MM.1S (cell line): ENCODE measurements around the gene C12orf56.

Experiments used
- EZH2 ChIP-seq: fragments of 300-600 bp; sonication (generic); optimal IDR thresholded peaks from 2 replicates; pipeline ENCODE3; 2017; ENCODE audit warnings: low read depth, mild to moderate bottlenecking, antibody characterized with exemption, low read length, mixed read lengths
- EZH2phosphoT487 ChIP-seq: fragments of 300-600 bp; sonication (generic); IDR thresholded peaks from 2 replicates; pipeline ENCODE4 v1.6.1; 2018; ENCODE audit warnings: antibody characterized with exemption, low read length
- TF ChIP-seq, protein P1 (sequence below): fragments of 300-600 bp; sonication (generic); IDR thresholded peaks from 2 replicates; pipeline ENCODE4 v1.5.1; 2016; ENCODE audit warnings: antibody characterized with exemption, low read length, mixed read lengths

DNA sequence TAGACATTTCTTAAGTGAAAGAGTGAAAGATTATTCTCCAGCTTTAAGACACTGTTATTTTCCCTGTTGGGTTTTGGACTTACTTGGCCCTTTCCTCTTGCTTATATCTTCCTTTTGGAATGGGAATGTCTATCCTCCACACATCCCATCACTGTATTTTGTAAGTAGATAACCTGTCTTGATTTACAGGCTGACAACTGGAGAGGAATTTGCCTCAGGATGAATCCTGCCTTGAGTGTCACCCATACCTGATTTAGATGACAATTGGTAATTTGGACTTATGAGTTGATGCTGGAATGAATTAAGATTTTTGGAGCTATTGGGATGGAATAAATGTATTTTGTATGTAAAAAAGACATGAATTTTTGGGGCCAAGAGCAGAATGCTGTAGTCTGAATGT, 94.3 kb downstream of the C12orf56 start:
- TF ChIP-seq, protein P1, sequence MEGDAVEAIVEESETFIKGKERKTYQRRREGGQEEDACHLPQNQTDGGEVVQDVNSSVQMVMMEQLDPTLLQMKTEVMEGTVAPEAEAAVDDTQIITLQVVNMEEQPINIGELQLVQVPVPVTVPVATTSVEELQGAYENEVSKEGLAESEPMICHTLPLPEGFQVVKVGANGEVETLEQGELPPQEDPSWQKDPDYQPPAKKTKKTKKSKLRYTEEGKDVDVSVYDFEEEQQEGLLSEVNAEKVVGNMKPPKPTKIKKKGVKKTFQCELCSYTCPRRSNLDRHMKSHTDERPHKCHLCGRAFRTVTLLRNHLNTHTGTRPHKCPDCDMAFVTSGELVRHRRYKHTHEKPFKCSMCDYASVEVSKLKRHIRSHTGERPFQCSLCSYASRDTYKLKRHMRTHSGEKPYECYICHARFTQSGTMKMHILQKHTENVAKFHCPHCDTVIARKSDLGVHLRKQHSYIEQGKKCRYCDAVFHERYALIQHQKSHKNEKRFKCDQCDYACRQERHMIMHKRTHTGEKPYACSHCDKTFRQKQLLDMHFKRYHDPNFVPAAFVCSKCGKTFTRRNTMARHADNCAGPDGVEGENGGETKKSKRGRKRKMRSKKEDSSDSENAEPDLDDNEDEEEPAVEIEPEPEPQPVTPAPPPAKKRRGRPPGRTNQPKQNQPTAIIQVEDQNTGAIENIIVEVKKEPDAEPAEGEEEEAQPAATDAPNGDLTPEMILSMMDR: no peak
- TF ChIP-seq EZH2phosphoT487 (no peak), EZH2 (no peak)
